Loucy (cell line): ENCODE data around the gene THBS1.

Experiments used
- EZH2phosphoT487 ChIP-seq: fragments of 200-600 bp; IDR thresholded peaks from 2 replicates; pipeline ENCODE4 v1.6.1; 2018; ENCODE audit warnings: antibody characterized with exemption, mild to moderate bottlenecking, moderate library complexity, borderline replicate concordance
- TF ChIP-seq, protein P1 (sequence below): fragments of 200-600 bp; sonication (generic); conservative IDR thresholded peaks from 2 replicates; pipeline ENCODE4 v1.5.1; 2014; ENCODE audit warnings: mild to moderate bottlenecking, antibody characterized with exemption, low read length

DNA sequence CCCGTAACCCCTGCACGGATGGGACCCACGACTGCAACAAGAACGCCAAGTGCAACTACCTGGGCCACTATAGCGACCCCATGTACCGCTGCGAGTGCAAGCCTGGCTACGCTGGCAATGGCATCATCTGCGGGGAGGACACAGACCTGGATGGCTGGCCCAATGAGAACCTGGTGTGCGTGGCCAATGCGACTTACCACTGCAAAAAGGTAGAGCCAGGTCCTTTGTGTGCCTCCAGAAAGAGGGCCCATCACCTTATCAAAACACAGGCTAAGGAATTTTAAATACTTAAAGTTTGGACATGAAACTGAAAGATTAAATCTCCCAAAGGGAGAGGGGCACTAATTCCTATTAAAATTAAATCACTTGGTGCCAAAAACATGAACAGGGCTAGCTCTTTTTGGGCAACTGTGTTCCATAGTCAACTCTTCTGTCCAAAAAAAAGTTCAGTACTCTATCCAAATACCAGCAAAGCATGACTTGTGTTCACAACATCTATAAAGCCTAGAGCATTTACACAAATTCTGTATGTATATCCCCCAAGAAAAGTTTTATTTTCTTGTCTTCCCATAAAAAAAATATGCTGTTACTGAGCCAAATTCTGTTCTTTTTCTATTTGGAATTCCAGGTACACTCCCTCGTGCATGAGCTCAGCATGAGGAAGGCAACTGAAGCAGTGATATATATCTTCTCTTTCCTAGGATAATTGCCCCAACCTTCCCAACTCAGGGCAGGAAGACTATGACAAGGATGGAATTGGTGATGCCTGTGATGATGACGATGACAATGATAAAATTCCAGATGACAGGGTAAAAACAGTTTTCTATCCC, 9.2 kb downstream of the THBS1 start:
- no peak for TF ChIP-seq EZH2phosphoT487
- TF ChIP-seq, protein P1, sequence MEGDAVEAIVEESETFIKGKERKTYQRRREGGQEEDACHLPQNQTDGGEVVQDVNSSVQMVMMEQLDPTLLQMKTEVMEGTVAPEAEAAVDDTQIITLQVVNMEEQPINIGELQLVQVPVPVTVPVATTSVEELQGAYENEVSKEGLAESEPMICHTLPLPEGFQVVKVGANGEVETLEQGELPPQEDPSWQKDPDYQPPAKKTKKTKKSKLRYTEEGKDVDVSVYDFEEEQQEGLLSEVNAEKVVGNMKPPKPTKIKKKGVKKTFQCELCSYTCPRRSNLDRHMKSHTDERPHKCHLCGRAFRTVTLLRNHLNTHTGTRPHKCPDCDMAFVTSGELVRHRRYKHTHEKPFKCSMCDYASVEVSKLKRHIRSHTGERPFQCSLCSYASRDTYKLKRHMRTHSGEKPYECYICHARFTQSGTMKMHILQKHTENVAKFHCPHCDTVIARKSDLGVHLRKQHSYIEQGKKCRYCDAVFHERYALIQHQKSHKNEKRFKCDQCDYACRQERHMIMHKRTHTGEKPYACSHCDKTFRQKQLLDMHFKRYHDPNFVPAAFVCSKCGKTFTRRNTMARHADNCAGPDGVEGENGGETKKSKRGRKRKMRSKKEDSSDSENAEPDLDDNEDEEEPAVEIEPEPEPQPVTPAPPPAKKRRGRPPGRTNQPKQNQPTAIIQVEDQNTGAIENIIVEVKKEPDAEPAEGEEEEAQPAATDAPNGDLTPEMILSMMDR = no peak
